GM21447 (cell line): Measurements from ENCODE around the gene ACTN4.
"Not testable (repeated sequence)": the region's sequence is repeated elsewhere in the genome, so short reads cannot be mapped to it uniquely, and the experiment has no call there.

Experiments
- ATAC-seq: cut with Tn5 transposase; IDR thresholded peaks from one replicate; pipeline ENCODE4 v1.9.1; 2021; ENCODE audit not compliant: unreplicated experiment

The ACTN4 gene

GRCh38 chr19:38761884-38762389, 114.5 kb downstream of the ACTN4 start:
- ATAC-seq: not testable (repeated sequence)

DNA sequence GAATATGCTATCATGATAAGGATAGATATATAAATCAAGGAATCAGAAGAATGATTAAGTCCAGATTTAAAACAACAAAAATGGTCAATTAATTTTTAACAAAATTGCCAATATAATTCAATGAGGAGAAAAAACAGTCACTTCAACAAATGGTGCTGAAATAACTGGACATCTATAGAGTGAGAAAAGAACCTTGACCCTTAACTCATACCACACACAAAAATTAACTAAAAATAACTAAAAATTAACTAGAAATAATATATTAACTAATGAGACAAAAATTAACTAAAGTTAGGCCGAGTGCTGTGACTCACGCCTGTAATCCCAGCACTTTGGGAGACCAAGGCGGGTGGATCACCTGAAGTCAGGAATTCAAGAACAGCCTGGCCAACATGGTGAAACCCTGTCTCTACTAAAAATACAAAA, 116.4 kb downstream of the ACTN4 start:
- ATAC-seq: no peak

- no peak for ATAC-seq
These were observed 117.8 kb downstream of the ACTN4 start for GRCh38 chr19:38765214-38765613.

DNA sequence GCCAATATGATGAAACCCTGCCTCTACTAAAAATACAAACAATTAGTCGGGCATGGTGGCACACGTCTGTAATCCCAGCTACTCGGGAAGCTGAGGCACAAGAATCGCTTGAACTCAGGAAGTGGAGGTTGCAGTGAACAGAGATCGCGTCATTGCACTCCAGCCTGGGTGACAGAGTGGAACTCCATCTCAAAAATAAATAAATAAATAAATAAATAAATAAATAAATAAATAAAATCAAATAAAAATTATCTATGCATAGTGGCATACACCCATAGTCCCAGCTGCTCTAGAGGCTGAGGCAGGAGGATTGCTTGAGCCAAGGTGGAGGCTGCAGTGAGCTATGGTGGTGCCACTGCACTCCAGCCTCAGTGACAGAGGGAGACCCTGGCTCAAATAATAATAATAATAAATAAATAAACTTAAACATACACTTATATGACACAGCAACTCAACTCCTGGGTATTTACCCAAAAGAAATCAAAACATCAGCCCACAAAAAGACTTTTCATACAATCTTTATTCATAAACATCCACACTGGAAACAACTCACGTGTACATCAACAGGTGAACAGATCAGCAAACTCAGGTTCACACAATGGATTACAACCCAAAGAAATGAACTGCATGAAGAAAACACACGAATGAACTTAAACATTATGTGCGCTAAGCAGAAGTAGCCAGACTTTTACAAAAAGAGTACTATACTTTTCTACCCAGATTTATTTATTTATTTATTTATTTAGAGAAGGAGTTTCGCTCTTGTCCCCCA, 119.0 kb downstream of the ACTN4 start:
- no peak for ATAC-seq

DNA sequence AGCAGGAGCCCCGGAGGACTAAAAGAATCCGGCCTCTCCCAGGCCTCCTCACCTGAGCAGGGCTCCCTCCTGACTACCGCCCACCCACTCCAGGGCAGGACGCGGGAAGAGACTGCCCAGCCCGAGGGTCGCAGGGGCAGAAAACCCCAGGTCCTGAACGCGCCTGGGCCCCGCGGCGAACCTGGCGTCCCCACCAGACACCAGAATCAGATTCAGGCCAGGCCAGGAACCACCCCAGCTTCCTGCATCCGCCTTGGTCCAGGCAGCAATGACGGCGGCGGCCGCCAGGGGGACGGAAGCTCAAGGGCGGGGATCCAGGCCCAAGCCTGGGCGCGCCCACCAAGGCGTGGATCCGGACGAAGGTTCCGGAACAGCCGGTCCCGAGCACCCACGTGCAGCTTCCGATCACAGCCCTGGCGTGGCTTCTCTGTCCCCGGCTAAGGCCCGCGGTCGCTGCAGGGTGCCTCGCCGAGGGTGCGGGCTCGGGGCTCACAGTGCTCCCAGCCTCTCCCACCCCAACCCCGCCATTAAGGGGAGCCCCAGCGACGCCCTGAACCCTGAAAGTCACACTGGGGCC, 122.3 kb downstream of the ACTN4 start:
- peak; percentile 50 for ATAC-seq

DNA sequence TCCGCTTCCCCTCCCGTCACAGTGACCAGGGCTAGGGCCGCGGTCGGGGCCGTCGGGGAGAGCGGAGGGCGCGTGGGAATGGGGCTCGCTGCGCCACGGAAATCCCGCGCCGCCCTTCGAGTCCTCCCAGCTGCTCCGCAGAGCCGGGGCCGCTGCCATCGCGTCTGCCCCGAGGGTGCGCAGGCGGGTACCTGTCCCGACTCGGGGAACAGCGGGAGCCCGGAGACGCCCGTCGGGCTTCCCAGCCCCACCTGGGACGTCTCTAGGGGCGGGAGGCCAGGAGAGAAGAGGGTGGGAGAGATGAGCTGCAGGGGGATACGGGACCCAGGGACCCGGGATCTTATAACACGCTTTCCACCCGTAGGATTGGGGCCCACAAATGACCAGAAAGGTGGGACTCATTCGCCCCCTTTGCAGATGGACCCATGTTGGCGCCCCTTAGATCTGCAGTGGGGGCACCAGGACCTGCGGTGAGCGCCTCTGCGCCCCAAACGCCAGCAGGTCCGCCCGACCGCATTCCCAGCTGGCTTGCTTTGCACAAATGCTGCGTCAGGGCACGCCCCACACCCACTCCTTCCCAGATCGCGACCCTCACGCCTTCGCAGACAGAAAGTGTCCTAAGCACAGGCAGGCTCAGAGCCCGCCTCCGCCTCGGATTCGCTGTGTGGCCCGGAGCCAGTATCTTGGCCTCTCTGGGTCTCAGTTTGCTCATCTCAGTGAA, 122.9 kb downstream of the ACTN4 start:
- ATAC-seq: peak; percentile 7

DNA sequence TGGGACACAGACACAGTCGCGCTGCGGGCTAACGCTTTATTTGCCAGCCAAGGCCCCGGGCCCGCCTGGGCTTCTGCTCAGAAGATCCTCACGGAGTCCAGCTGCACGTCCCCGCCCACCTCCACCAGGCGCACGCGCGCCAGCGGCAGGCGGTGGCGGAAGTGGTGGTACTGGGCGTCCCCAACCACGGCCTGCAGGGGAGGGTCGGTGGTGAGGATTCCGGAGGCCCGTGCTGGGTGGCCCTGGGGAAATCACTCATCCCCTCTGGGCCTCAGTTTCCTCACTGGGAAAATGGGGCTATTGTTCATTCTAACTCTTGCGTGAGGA, 123.5 kb downstream of the ACTN4 start:
- ATAC-seq: not testable (repeated sequence)

DNA sequence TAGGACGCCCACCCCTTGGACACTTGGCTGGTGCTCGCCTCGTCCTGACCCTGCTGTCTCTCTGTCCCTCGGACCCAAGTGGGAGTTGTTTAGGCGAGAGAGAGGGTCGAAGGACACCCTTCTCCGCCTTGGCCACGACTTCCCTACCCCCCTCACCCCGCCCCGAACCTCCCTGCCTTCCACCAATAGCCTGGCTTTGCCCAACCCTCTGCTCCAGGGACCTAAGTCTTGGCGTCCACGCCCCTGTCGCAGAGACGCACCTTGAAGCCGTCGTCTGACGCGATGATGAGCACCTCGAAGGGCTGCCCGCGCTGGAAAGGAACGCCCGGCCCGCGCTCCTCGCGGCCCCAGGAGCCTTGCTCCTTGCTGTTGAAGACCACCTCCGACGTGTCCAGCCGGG, 124.1 kb downstream of the ACTN4 start:
- not testable (repeated sequence) for ATAC-seq

DNA sequence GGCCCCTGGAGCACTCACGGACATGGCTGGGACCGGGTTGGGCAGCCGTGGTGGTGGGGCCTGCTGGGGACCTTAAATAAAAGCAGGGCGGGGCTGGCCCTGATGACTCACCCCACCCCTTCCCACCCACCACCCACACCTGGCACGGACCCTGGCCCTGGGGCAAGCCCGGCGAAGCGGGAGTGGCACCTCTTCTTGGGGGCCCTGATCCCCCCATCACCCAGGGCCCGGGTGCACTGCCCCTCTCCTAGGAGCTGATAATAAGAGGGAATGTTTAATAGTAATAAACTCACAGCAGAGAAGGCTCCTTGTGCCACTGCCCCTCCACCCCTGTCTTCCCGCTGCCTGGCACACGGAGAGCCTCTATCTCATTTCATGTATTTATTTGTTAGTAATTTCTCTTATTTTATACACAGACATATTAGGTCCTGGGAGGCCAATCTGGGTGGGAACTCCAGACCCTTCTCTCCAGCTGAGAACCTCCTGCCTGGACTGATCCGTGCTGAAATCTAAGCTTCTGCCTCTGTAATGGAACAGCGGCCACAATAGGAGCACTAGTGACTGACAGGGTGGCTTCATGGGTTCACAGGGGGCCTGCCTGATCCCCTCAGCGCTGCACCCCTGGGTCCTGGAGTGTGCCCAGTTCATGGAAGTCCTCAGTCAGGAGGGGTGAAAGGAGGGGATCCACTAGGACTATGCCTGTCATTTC, 126.2 kb downstream of the ACTN4 start, which contains the start of gene LGALS7:
Gene LGALS7, minus strand, starts transcription at position 49 of the 709 bp plus-strand sequence. Its CDS starts 25 bp downstream, at position 24.
- ATAC-seq: no peak

GRCh38 chr19:38774181-38774950, 126.9 kb downstream of the ACTN4 start:
- ATAC-seq: no peak

- ATAC-seq: no peak
These were observed 131.3 kb downstream of the ACTN4 start for GRCh38 chr19:38778733-38779132.

DNA sequence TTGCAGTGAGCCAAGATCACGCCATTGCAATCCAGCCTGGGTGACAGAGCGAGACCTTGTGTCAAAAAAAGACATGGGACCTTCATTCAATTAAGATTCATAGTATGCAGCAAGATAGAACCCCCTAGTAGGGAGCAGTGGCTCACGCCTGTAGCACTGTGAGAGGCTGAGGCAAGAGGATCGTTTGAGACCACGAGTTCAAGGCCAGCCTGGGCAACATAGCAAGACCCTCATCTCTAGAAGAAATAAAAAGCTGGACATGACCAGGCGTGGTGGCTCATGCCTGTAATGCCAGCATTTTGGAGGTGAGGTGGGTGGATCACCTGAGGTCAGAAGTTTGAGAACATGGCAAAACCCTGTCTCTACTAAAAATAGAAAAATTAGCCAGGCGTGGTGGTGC, 133.0 kb downstream of the ACTN4 start:
- no peak for ATAC-seq

- ATAC-seq: no peak
These were observed 133.6 kb downstream of the ACTN4 start for GRCh38 chr19:38781058-38781457.
